Stimulated activated CD8-positive, alpha-beta memory T cell treated with anti-CD3 and anti-CD28 coated beads, Interleukin-15, amount 100 ng/mL, for 4 hours (primary cell): ENCODE results near the gene NIP7.
"Not testable (repeated sequence)": the region's sequence is repeated elsewhere in the genome, so short reads cannot be mapped to it uniquely, and the experiment has no call there.

ENCODE experiments used
- DNase-seq, 2 donors: peaks; one replicate each; pipeline ENCODE4 v3.0.0-alpha.2; 2020; ENCODE audit warnings: low read depth in 2 of 2

NIP7 gene

GRCh38 chr16:69339289-69340094 is at the start of gene NIP7, which contains the start of gene COG8:
Gene NIP7, plus strand, starts transcription at chr16:69339772. Its CDS starts 58 bp downstream, at chr16:69339830.
Gene COG8, minus strand, starts transcription at chr16:69339564. Its CDS starts 12 bp downstream, at chr16:69339552.
- peak; percentile 77 to 85 for DNase-seq

- not testable (repeated sequence) for DNase-seq
Measured at GRCh38 chr16:69291657-69292056, 47.9 kb upstream of the NIP7 start.

- no peak for DNase-seq
Measured at GRCh38 chr16:69293401-69293800, 46.2 kb upstream of the NIP7 start.

GRCh38 chr16:69294051-69294450 is 45.5 kb upstream of the NIP7 start:
- no peak for DNase-seq

- DNase-seq: not testable (repeated sequence)
Measured at GRCh38 chr16:69296771-69297170, 42.8 kb upstream of the NIP7 start.

- no peak for DNase-seq
Measured at GRCh38 chr16:69298261-69298660, 41.3 kb upstream of the NIP7 start.

GRCh38 chr16:69301187-69301586 is 38.4 kb upstream of the NIP7 start:
- no peak for DNase-seq

GRCh38 chr16:69301861-69302260 is 37.7 kb upstream of the NIP7 start:
- DNase-seq: no peak

GRCh38 chr16:69302301-69302700 is 37.3 kb upstream of the NIP7 start:
- no peak for DNase-seq

- DNase-seq: no peak
Measured at GRCh38 chr16:69306031-69306430, 33.5 kb upstream of the NIP7 start.

- DNase-seq: no peak
Measured at GRCh38 chr16:69307091-69307490, 32.5 kb upstream of the NIP7 start.

- DNase-seq: no peak
Measured at GRCh38 chr16:69307856-69308255, 31.7 kb upstream of the NIP7 start.

GRCh38 chr16:69309316-69309715 is 30.3 kb upstream of the NIP7 start:
- no peak for DNase-seq

- DNase-seq: peak; percentile 91 to 93
Measured at GRCh38 chr16:69310653-69311532, 28.7 kb upstream of the NIP7 start, which contains the start of gene VPS4A. Gene VPS4A, plus strand, starts transcription at chr16:69311350. Its CDS starts 162 bp downstream, at chr16:69311512.

- peak in 1 of 2 donors; percentile 19 for DNase-seq
Measured at GRCh38 chr16:69311533-69312387, 27.8 kb upstream of the NIP7 start.

GRCh38 chr16:69313469-69313868 is 26.1 kb upstream of the NIP7 start:
- DNase-seq: no peak

- no peak for DNase-seq
Measured at GRCh38 chr16:69314534-69314933, 25.0 kb upstream of the NIP7 start.

GRCh38 chr16:69315486-69316311 is 23.9 kb upstream of the NIP7 start:
- no peak for DNase-seq

GRCh38 chr16:69316595-69317034 is 23.0 kb upstream of the NIP7 start:
- no peak for DNase-seq

- DNase-seq: no peak
Measured at GRCh38 chr16:69318177-69318910, 21.2 kb upstream of the NIP7 start.
